SU-DHL-6 (cell line): ENCODE data around the gene CASP10.

ENCODE experiments used
- H2AFZ ChIP-seq: fragments of 200-600 bp; sonication (generic); 2 replicates; pipeline ENCODE4 v1.6.1; 2014; ENCODE audit warnings: low read depth, mild to moderate bottlenecking, moderate library complexity, mixed read lengths, antibody characterized with exemption, low read length; ENCODE audit not compliant: severe bottlenecking
- H3F3A ChIP-seq: fragments of 200-600 bp; shearing (Covaris generic); 2 replicates; pipeline ENCODE4 v1.6.0; 2016; ENCODE audit warnings: antibody characterized with exemption, mild to moderate bottlenecking; ENCODE audit not compliant: insufficient read depth
- H3K27ac ChIP-seq: fragments of 200-600 bp; sonication (generic); 2 replicates; pipeline ENCODE4 v1.5.1; 2016; ENCODE audit warnings: low read depth, mild to moderate bottlenecking, low read length, moderate library complexity, mixed read lengths
- H3K27me3 ChIP-seq: fragments of 200-600 bp; sonication (generic), shearing (Covaris generic); 2 replicates; pipeline ENCODE4 v1.6.0; 2014; ENCODE audit warnings: mild to moderate bottlenecking, low read length
- H3K36me3 ChIP-seq: fragments of 200-600 bp; sonication (generic); 2 replicates; pipeline ENCODE4 v1.6.1; 2014; ENCODE audit warnings: mild to moderate bottlenecking, low read length, mixed read lengths
- H3K4me2 ChIP-seq: fragments of 300-600, 200-600 bp; shearing (Covaris generic), sonication (generic); 2 replicates; pipeline ENCODE4 v1.6.0; 2014; ENCODE audit warnings: low read length, low read depth, mild to moderate bottlenecking; ENCODE audit not compliant: poor library complexity, severe bottlenecking
- H3K4me3 ChIP-seq: fragments of 200-600 bp; sonication (generic); 2 replicates; pipeline ENCODE4 v1.5.1; 2014; ENCODE audit warnings: antibody characterized with exemption, low read length, mild to moderate bottlenecking, mixed read lengths; ENCODE audit not compliant: insufficient read depth, poor library complexity, severe bottlenecking
- H3K79me2 ChIP-seq: fragments of 200-600 bp; sonication (generic); 2 replicates; pipeline ENCODE4 v1.6.1; 2014; ENCODE audit warnings: mild to moderate bottlenecking, low read length, moderate library complexity; ENCODE audit not compliant: insufficient read depth
- H3K9ac ChIP-seq: fragments of 200-600 bp; sonication (generic); 2 replicates; pipeline ENCODE4 v1.7.0; 2014; ENCODE audit warnings: mild to moderate bottlenecking, low read length
- H3K9me2 ChIP-seq: fragments of 200-600 bp; sonication (generic); replicated peaks from 2 replicates; pipeline ENCODE4 v1.6.1; 2014; ENCODE audit warnings: low read length; ENCODE audit not compliant: insufficient read depth
- H3K9me3 ChIP-seq: fragments of 200-600 bp; sonication (generic); 2 replicates; pipeline ENCODE4 v1.6.1; 2014; ENCODE audit warnings: low read length, mixed read lengths; ENCODE audit not compliant: insufficient read depth
- H4K20me1 ChIP-seq: fragments of 200-600 bp; sonication (generic); 2 replicates; pipeline ENCODE4 v1.6.1; 2014; ENCODE audit warnings: low read depth, mild to moderate bottlenecking, antibody characterized with exemption, low read length, moderate library complexity, mixed read lengths
- EZH2phosphoT487 ChIP-seq: fragments of 200-600 bp; sonication (generic), shearing (Covaris generic); conservative IDR thresholded peaks from 2 replicates; pipeline ENCODE4 v1.6.1; 2018; ENCODE audit warnings: mild to moderate bottlenecking, antibody characterized with exemption, low read length, moderate library complexity, mixed read lengths
- TF ChIP-seq, protein P1 (sequence below): fragments of 200-600 bp; sonication (generic); IDR thresholded peaks from one replicate; pipeline ENCODE4 v1.5.1; 2017; ENCODE audit warnings: antibody characterized with exemption, mild to moderate bottlenecking, low read length, moderate library complexity; ENCODE audit not compliant: insufficient read depth, poor library complexity, severe bottlenecking

CASP10 gene

GRCh38 chr2:201261471-201261870 lies 78.5 kb downstream of the CASP10 start:
- H3K36me3 ChIP-seq, result no peaks in the 10 kb centered on the region
- no peaks in the 10 kb centered on the region for H4K20me1 ChIP-seq
- peaks cover 30% of the 10 kb centered on the region for H3F3A ChIP-seq
- H3K9me3 ChIP-seq, result no peaks in the 10 kb centered on the region
- peak overlapping the region; percentile 99 for H3K4me2 ChIP-seq
- peak overlapping the region; percentile 72 for H3K4me3 ChIP-seq
- no peaks in the 10 kb centered on the region for H3K9me2 ChIP-seq
- H3K79me2 ChIP-seq, result peaks cover 59% of the 10 kb centered on the region
- H3K27me3 ChIP-seq, result no peaks in the 10 kb centered on the region
- peak overlapping the region; percentile 88 for H3K27ac ChIP-seq
- H2AFZ ChIP-seq, result no peak overlapping the region
- TF ChIP-seq, protein P1, sequence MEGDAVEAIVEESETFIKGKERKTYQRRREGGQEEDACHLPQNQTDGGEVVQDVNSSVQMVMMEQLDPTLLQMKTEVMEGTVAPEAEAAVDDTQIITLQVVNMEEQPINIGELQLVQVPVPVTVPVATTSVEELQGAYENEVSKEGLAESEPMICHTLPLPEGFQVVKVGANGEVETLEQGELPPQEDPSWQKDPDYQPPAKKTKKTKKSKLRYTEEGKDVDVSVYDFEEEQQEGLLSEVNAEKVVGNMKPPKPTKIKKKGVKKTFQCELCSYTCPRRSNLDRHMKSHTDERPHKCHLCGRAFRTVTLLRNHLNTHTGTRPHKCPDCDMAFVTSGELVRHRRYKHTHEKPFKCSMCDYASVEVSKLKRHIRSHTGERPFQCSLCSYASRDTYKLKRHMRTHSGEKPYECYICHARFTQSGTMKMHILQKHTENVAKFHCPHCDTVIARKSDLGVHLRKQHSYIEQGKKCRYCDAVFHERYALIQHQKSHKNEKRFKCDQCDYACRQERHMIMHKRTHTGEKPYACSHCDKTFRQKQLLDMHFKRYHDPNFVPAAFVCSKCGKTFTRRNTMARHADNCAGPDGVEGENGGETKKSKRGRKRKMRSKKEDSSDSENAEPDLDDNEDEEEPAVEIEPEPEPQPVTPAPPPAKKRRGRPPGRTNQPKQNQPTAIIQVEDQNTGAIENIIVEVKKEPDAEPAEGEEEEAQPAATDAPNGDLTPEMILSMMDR, result no peak
- no peak for TF ChIP-seq EZH2phosphoT487
- peak overlapping the region; percentile 66 for H3K9ac ChIP-seq

GRCh38 chr2:201261906-201262305 lies 79.0 kb downstream of the CASP10 start:
- Histone ChIP-seq H3K27ac (peak overlapping the region; percentile 88), H3K9ac (peak overlapping the region; percentile 66), H3F3A (peaks cover 27% of the 10 kb centered on the region), H2AFZ (no peak overlapping the region), H3K4me3 (peak overlapping the region; percentile 72), H3K9me3 (no peaks in the 10 kb centered on the region), H3K4me2 (peak overlapping the region; percentile 99), H3K36me3 (no peaks in the 10 kb centered on the region), H4K20me1 (no peaks in the 10 kb centered on the region), H3K79me2 (peaks cover 63% of the 10 kb centered on the region), H3K9me2 (no peaks in the 10 kb centered on the region), H3K27me3 (no peaks in the 10 kb centered on the region)
- no peak for TF ChIP-seq EZH2phosphoT487
- TF ChIP-seq, protein P1, result no peak

- Histone ChIP-seq H4K20me1 (no peaks in the 10 kb centered on the region), H3K27me3 (no peaks in the 10 kb centered on the region), H3K4me2 (peak overlapping the region; percentile 99), H3K9me2 (no peaks in the 10 kb centered on the region), H3F3A (peaks cover 23% of the 10 kb centered on the region), H3K79me2 (peaks cover 70% of the 10 kb centered on the region), H3K27ac (no peak overlapping the region), H2AFZ (no peak overlapping the region), H3K9ac (0 out of 2 replicates have a peak overlapping the region, but pooled peaks have one; percentile 2), H3K9me3 (no peaks in the 10 kb centered on the region), H3K4me3 (no peak overlapping the region), H3K36me3 (no peaks in the 10 kb centered on the region)
- no peak for TF ChIP-seq EZH2phosphoT487
- TF ChIP-seq, protein P1, result no peak
These were observed 79.8 kb downstream of the CASP10 start for GRCh38 chr2:201262718-201263117.
